GM18519 (cell line): ENCODE measurements around the gene KIF12.
"Not testable (repeated sequence)": the region's sequence is repeated elsewhere in the genome, so short reads cannot be mapped to it uniquely, and the experiment has no call there.

ENCODE experiments used
- ATAC-seq: cut with Tn5 transposase; IDR thresholded peaks from one replicate; pipeline ENCODE4 v1.9.1; 2021; ENCODE audit warnings: mild to moderate bottlenecking, moderate library complexity; ENCODE audit not compliant: unreplicated experiment, low FRiP score

Gene KIF12

GRCh38 chr9:114098936-114099668, at the start of gene KIF12:
Gene KIF12 (minus strand): TSS chr9:114099292. CDS start chr9:114099276, 16 bp downstream.
- ATAC-seq: no peak

DNA sequence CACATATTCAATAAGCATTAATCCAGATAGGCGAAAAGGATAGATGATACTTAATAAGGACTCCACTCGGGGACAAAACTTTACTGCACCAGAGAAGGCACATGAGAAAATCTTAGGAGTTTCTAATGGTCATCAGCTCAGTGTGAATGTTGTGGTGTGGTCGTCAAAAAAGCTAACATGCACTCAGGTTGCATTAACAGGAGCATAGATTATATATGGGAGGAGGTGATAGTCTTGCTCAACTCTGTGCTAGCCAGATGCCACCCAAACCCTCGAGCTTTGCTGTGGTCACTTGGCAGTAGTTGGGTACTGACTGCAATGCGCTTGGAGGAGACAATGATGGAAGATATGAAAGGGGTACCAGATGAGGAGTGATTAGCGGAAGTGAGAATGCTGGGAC, 47.6 kb upstream of the KIF12 start:
- no peak for ATAC-seq

GRCh38 chr9:114143234-114143633, 44.1 kb upstream of the KIF12 start:
- no peak for ATAC-seq

GRCh38 chr9:114141553-114142402, 42.7 kb upstream of the KIF12 start:
- no peak for ATAC-seq

DNA sequence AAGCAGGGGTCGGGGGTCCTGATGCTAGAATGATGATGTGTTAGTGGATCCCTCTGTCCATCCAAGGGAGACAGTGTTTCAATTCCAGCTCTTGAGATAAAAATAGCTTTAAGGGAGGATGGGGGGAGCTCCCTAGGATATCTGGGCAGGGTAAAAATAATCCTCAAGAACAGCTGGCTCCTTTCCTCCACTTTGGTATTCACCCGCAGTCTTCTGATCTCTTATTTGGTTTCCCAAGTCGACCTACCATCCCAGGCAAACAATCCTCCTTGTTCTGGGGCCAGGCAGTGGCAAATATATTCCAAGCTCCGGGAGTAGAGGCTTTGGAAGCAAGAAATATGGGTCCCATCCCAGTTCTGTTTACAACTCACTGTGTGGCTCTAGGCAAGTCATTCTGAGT, 41.8 kb upstream of the KIF12 start:
- no peak for ATAC-seq

DNA sequence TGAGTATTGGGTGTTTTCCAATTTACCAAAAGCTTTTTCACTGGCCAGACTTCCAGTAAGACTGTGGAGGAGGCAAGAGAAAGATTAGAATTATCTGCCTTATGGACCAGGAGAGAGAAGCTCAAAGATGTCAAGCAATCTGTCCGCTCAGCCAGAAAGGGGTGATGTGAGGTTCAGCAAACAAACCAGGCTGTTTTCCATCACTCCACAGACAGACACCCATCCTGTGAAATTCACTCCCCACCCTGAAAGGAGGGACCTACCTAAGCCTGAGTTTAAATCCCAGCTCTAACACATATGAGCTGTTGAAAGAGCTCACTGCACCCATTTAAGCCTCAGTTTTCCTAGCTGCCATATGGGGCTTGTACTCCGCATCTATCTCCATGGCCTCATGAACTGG, 41.3 kb upstream of the KIF12 start:
- ATAC-seq: no peak

DNA sequence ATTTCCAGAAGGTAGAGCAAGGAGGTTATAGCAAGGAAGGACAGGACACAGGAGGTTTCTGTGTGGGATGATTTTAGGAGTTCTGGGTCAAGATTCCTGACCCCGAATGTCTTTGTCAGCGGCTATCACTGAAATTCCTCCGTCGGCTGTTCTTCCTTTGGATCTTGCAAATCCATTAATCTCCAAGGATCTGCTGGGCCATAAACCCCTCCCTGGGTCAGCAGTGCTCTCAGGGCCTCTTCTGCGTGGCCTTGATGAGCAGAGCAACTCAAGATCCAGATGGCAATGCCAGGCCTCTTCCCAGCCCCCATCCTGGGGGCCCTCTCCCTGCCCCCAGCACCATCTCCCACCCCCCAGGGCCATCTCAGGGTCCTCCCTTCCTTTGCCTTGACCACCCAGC, 40.0 kb upstream of the KIF12 start:
- no peak for ATAC-seq

DNA sequence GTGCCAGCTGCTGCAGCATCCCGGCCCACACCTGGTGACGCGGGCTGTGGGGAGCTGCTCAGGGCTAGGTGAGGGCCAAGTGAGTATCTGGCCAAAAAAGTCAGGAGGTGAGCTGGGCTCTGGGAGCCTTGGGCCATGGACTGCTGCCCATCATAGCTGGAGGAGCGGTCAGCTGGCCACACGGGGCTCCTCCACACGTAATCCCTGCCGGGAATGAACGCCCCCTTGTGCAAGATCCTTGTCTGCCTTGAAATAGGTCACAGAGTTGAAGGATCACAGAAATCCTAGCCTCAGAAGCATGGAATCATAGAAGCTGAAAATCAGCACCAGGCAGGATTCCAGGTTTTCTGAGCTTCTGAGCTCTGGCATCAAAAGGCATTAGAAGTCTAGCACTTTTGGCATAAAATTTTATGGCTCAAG, 39.5 kb upstream of the KIF12 start:
- no peak for ATAC-seq

- ATAC-seq: no peak
These were observed 38.7 kb upstream of the KIF12 start for GRCh38 chr9:114137831-114138230.

DNA sequence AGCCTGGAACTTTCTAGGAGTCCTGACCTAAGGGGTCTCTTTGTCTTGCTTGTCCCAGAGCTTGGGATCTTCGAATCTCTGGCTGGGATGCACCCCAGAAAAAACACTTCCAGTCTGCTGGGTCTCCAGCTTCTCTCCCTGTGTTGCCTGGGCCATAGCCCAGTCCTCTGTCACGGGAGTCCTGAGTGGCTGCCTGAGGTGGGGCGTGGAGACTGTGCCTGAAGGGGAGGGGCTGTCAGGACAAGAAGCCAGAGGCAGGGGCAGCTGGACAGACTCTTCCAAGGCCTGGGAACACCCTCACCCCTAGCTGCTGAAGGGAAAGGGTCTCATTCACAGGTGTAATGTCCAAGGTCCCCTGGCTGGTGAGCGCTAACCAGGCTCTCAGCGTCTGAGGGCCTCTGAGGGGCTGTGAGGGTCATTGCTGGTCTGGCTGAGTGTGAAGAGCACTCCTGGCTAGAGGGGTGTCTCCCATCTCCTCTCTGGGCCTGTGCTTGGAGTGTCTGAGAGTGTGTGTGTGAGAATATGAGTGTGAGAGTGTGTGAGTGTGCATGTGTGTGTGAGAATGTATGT, 35.8 kb upstream of the KIF12 start:
- no peak for ATAC-seq

DNA sequence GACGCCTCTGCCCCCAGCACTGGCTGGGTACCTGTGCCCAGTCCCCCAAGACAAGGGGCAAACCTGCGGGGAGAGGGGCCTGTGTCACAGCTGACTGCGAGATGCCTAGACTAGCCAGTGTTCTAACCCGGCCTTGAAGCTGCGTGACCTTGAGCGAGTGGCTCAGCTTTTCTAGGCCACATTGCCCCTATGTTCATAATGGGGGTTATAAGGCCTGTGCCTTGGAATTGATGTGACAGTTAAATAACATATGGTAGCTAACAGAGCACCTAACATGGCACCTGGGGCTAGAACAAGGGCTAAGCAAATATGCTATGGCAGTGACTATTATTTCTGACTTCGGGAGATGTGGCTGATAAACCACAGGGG, 33.4 kb upstream of the KIF12 start:
- no peak for ATAC-seq

DNA sequence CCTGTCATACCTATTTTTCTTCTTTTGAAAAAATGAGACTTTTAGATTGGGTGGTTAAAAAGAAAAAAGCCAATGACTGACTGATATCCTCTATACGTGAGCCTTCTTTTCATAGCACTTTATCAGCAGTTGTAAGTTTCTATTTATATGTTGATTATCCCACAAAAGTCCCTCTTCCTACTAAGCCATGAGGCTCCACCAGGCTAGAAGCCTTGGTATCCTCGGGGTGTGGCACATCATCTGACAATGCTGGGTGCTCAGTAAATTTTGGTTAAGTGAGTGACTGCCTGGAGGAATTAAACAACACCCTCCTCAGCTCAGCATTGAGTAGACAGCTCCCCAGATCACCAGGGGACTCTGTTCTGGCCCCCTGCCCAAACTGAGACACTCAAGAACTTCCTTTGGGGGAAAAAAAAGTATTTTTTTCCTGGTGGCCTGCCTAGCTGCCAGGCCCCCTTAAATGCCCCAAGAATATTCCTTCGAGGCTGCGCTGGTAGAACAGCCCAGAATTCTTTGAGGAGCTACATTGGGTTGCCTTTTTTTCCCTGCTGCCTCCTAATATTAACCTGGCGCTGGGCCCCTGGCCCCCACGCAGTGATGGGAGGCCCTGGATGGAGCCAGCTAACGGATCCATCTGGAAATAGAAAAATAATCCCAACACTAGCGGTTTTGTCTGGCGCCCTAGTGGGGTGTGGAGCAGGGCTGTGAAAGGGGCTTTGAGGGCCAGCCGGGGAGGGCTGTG, 32.9 kb upstream of the KIF12 start:
- no peak for ATAC-seq

GRCh38 chr9:114130624-114131277, 31.7 kb upstream of the KIF12 start:
- no peak for ATAC-seq

- no peak for ATAC-seq
These were observed 31.0 kb upstream of the KIF12 start for GRCh38 chr9:114130141-114130540.

DNA sequence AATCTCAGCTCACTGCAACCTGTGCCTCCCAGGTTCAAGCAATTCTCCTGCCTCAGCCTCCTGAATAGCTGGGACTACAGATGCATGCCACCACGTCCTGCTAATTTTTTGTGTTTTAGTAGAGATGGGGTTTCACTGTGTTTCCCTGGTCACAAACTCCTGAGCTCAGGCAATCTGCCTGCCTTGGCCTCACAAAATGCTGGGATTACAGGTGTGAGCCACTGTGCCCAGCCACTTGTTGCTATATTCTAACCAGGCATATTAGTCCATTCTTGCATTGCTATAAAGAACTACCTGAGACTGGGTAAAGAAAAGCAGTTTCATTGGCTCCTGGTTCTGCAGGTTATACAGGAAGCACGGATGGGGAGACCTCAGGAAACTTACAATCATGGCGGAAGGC, 29.7 kb upstream of the KIF12 start:
- ATAC-seq: not testable (repeated sequence)

DNA sequence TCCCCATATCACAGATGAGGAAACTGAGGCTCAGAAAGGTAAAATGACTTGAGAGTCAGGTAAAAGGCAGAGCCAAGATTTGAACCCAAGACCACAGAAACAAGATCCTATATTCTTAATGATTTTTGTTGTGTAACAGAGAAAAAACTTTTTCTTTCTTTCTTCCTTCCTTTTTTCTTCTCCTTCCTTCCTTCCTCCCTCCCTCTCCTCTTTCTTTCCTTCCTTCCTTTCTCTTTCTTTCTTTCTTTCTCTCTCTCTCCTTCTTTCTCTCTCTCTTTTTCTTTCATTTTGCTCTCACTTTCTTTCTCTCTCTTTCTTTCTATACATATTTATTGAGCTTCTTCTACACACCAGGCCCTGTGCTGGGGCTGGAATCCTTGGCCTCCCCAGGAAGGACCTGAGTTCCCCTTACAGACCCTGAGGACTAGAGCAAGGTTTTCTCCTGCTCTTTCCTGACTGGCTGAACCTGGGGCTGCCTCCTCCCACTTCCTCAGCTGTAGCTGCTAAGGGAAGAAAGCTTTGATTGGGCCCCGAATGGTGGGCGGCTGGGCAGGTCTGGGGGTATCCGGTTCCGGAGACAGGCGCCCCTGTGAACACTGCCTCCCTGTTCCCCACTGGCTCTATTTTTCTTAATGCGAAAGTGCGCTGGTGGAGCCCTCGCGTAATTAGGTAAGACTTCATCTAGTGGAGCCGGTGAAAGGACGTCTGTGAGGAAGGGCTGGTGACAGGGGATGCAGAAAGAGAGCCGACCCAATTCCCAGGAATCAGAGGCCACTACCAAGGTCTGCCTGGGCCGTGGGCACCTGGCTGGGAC, 27.4 kb upstream of the KIF12 start:
- ATAC-seq: no peak

DNA sequence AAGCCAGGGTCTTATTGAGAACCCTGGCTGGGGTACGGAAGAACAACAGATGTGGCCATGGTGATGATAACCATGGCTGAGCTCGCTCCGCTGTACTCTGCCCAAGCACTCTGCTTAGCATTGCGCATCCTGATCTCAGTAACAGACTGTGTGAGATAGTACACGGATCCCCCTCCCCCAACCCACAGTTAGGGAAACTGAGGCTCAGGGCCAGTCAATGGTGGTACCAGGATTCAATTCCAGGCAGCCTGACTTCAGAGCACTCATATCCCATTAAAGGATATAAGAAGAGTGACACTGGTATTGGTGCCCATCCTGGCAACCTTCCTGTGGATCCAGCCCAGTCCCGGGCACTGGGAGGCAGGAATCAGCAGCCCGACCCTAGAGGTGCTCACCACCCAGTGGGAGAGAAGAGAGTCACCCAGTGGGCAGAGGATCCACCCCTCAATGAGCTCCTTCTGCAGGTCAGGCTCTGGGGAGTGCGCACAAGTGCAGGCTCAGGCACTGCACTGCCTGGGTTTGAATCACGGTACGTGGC, 26.5 kb upstream of the KIF12 start:
- ATAC-seq: no peak

- no peak for ATAC-seq
These were observed 25.8 kb upstream of the KIF12 start for GRCh38 chr9:114124666-114125475.
